ENCODE data around the gene ARGLU1. TPM values are rescaled to one million over a fixed set of nuclear protein-coding genes. Genes with fewer than 3 reads are reported as not detected.

Gene ARGLU1
- total RNA-seq, 1 donor from 2014 or later: 242 TPM

GRCh38 chr13:106530171-106530851, 37.6 kb downstream of the ARGLU1 start:
- H3K4me3 Mint-ChIP-seq (ENCODE audit: unreplicated experiment): peak overlapping the region; percentile 100
- TF ChIP-seq CTCF (IDR thresholded peaks at IDR 0.05; ENCODE audit: unreplicated experiment): no peak
- peaks cover 54% of the 10 kb centered on the region for H3K4me1 Mint-ChIP-seq (ENCODE audit: unreplicated experiment)
- peaks cover 75% of the 10 kb centered on the region for H3K36me3 Mint-ChIP-seq (ENCODE audit: low read depth, unreplicated experiment)
- no peak overlapping the region for H3K27ac Mint-ChIP-seq (ENCODE audit: unreplicated experiment)
- DNase-seq (ENCODE audit: low spot score): no peak
- peaks cover 20% of the 10 kb centered on the region for H3K27me3 Mint-ChIP-seq (ENCODE audit: unreplicated experiment)
- no peaks in the 10 kb centered on the region for H3K9me3 Mint-ChIP-seq (ENCODE audit: unreplicated experiment)

- peaks cover 18% of the 10 kb centered on the region for H3K27me3 Mint-ChIP-seq (ENCODE audit: unreplicated experiment)
- DNase-seq (ENCODE audit: low spot score): no peak
- H3K27ac Mint-ChIP-seq (ENCODE audit: unreplicated experiment): peak overlapping the region; percentile 46
- peak overlapping the region; percentile 100 for H3K4me3 Mint-ChIP-seq (ENCODE audit: unreplicated experiment)
- peaks cover 57% of the 10 kb centered on the region for H3K4me1 Mint-ChIP-seq (ENCODE audit: unreplicated experiment)
- no peak for TF ChIP-seq CTCF (IDR thresholded peaks at IDR 0.05; ENCODE audit: unreplicated experiment)
- H3K36me3 Mint-ChIP-seq (ENCODE audit: low read depth, unreplicated experiment): peaks cover 75% of the 10 kb centered on the region
- no peaks in the 10 kb centered on the region for H3K9me3 Mint-ChIP-seq (ENCODE audit: unreplicated experiment)
These were observed 38.3 kb downstream of the ARGLU1 start for GRCh38 chr13:106529415-106530170.

- no peak for TF ChIP-seq CTCF (IDR thresholded peaks at IDR 0.05; ENCODE audit: unreplicated experiment)
- peaks cover 64% of the 10 kb centered on the region for H3K4me1 Mint-ChIP-seq (ENCODE audit: unreplicated experiment)
- peak overlapping the region; percentile 100 for H3K4me3 Mint-ChIP-seq (ENCODE audit: unreplicated experiment)
- DNase-seq (ENCODE audit: low spot score): no peak
- H3K36me3 Mint-ChIP-seq (ENCODE audit: low read depth, unreplicated experiment): peaks cover 76% of the 10 kb centered on the region
- H3K27ac Mint-ChIP-seq (ENCODE audit: unreplicated experiment): peak overlapping the region; percentile 46
- no peaks in the 10 kb centered on the region for H3K9me3 Mint-ChIP-seq (ENCODE audit: unreplicated experiment)
- H3K27me3 Mint-ChIP-seq (ENCODE audit: unreplicated experiment): peaks cover 17% of the 10 kb centered on the region
These were observed 39.1 kb downstream of the ARGLU1 start for GRCh38 chr13:106528718-106529414.

GRCh38 chr13:106527826-106528225, 40.1 kb downstream of the ARGLU1 start:
- peaks cover 11% of the 10 kb centered on the region for H3K27me3 Mint-ChIP-seq (ENCODE audit: unreplicated experiment)
- H3K4me3 Mint-ChIP-seq (ENCODE audit: unreplicated experiment): peak overlapping the region; percentile 69
- no peaks in the 10 kb centered on the region for H3K9me3 Mint-ChIP-seq (ENCODE audit: unreplicated experiment)
- no peak overlapping the region for H3K27ac Mint-ChIP-seq (ENCODE audit: unreplicated experiment)
- peaks cover 70% of the 10 kb centered on the region for H3K36me3 Mint-ChIP-seq (ENCODE audit: low read depth, unreplicated experiment)
- no peak for TF ChIP-seq CTCF (IDR thresholded peaks at IDR 0.05; ENCODE audit: unreplicated experiment)
- H3K4me1 Mint-ChIP-seq (ENCODE audit: unreplicated experiment): peaks cover 67% of the 10 kb centered on the region
- DNase-seq (ENCODE audit: low spot score): no peak
